H9 (cell line): ENCODE measurements around the gene FHOD1. TPM values are rescaled to one million over a fixed set of nuclear protein-coding genes. Genes with fewer than 3 reads are reported as not detected.

Experiments
- DNase-seq: peaks from one replicate; pipeline ENCODE4 v3.0.0-alpha.2; 2017
- H2AFZ ChIP-seq: one replicate; pipeline ENCODE4 v1.6.1; 2013; ENCODE audit warnings: mild to moderate bottlenecking, low read length, control low read depth, moderate library complexity
- H2AK5ac ChIP-seq: 2 replicates; pipeline ENCODE4 v1.6.1; 2013; ENCODE audit warnings: low read length, control low read depth, mixed read lengths; ENCODE audit not compliant: insufficient read length
- H2BK120ac ChIP-seq: one replicate; pipeline ENCODE4 v1.6.1; 2013; ENCODE audit warnings: low read depth, mild to moderate bottlenecking, low read length, control low read depth, inconsistent platforms; ENCODE audit not compliant: poor library complexity, severe bottlenecking
- H2BK12ac ChIP-seq: 2 replicates; pipeline ENCODE4 v1.6.1; 2013; ENCODE audit warnings: low read length, control low read depth, mixed read lengths, low read depth; ENCODE audit not compliant: insufficient read length
- H2BK15ac ChIP-seq: 2 replicates; pipeline ENCODE4 v1.6.1; 2013; ENCODE audit warnings: low read depth, low read length, control low read depth
- H2BK20ac ChIP-seq: one replicate; pipeline ENCODE4 v1.6.1; 2013; ENCODE audit warnings: low read depth, mild to moderate bottlenecking, low read length, control low read depth, inconsistent platforms; ENCODE audit not compliant: poor library complexity, severe bottlenecking
- H2BK5ac ChIP-seq: 2 replicates; pipeline ENCODE4 v1.6.1; 2013; ENCODE audit warnings: low read length, control low read depth, mixed read lengths; ENCODE audit not compliant: insufficient read length
- H3K14ac ChIP-seq: 2 replicates; pipeline ENCODE4 v1.6.1; 2013; ENCODE audit warnings: low read length, control low read depth; ENCODE audit not compliant: insufficient read depth
- H3K18ac ChIP-seq: 2 replicates; pipeline ENCODE4 v1.6.1; 2013; ENCODE audit warnings: low read depth, mild to moderate bottlenecking, mixed read lengths, low read length, control low read depth; ENCODE audit not compliant: insufficient read length
- H3K23ac ChIP-seq: 2 replicates; pipeline ENCODE4 v1.6.1; 2013; ENCODE audit warnings: low read length, control low read depth, mixed read lengths, low read depth; ENCODE audit not compliant: insufficient read length
- H3K23me2 ChIP-seq: 2 replicates; pipeline ENCODE4 v1.6.1; 2013; ENCODE audit warnings: low read depth, mild to moderate bottlenecking, mixed read lengths, low read length, control low read depth; ENCODE audit not compliant: insufficient read length, poor library complexity, severe bottlenecking
- H3K27ac ChIP-seq: 2 replicates; pipeline ENCODE4 v1.5.1; 2013; ENCODE audit warnings: low read length, control low read depth, mixed read lengths, low read depth; ENCODE audit not compliant: insufficient read length
- H3K27me3 ChIP-seq: 2 replicates; pipeline ENCODE4 v1.6.1; 2013; ENCODE audit warnings: low read length, control low read depth, inconsistent platforms; ENCODE audit not compliant: insufficient read depth
- H3K4ac ChIP-seq: 2 replicates; pipeline ENCODE4 v1.6.1; 2013; ENCODE audit warnings: low read depth, mild to moderate bottlenecking, control low read depth, inconsistent platforms, low read length, moderate library complexity
- H3K4me1 ChIP-seq: 2 replicates; pipeline ENCODE4 v1.6.1; 2013; ENCODE audit warnings: low read length, control low read depth, inconsistent platforms; ENCODE audit not compliant: insufficient read depth
- H3K4me2 ChIP-seq: 2 replicates; pipeline ENCODE4 v1.6.1; 2013; ENCODE audit warnings: low read length, control low read depth, mixed read lengths; ENCODE audit not compliant: insufficient read length, insufficient read depth
- H3K56ac ChIP-seq: 2 replicates; pipeline ENCODE4 v1.6.1; 2013; ENCODE audit warnings: low read depth, mild to moderate bottlenecking, mixed read lengths, low read length, control low read depth; ENCODE audit not compliant: insufficient read length
- H3K79me1 ChIP-seq: 2 replicates; pipeline ENCODE4 v1.6.1; 2013; ENCODE audit warnings: low read depth, mild to moderate bottlenecking, moderate library complexity, low read length, control low read depth, inconsistent platforms; ENCODE audit not compliant: insufficient read depth, poor library complexity, severe bottlenecking
- H3K79me2 ChIP-seq: 2 replicates; pipeline ENCODE4 v1.6.1; 2013; ENCODE audit warnings: low read length, control low read depth, inconsistent platforms; ENCODE audit not compliant: insufficient read depth
- H3K9ac ChIP-seq: 2 replicates; pipeline ENCODE4 v1.6.1; 2013; ENCODE audit warnings: low read length, control low read depth, mixed read lengths; ENCODE audit not compliant: insufficient read length; ENCODE audit errors: extremely low read depth
- H3K9me3 ChIP-seq: one replicate; pipeline ENCODE4 v1.6.1; 2013; ENCODE audit warnings: low read depth, low read length, inconsistent platforms; ENCODE audit not compliant: control insufficient read depth
- H3T11ph ChIP-seq: one replicate; pipeline ENCODE4 v1.6.1; 2013; ENCODE audit warnings: mild to moderate bottlenecking, low read length, control low read depth, inconsistent platforms
- H4K20me1 ChIP-seq: one replicate; pipeline ENCODE4 v1.6.1; 2013; ENCODE audit not compliant: control insufficient read depth, insufficient read length, insufficient read depth
- H4K5ac ChIP-seq: 2 replicates; pipeline ENCODE4 v1.6.1; 2013; ENCODE audit warnings: low read depth, mild to moderate bottlenecking, mixed read lengths, low read length, control low read depth; ENCODE audit not compliant: insufficient read length
- H4K8ac ChIP-seq: replicated peaks from 2 replicates; pipeline ENCODE4 v1.6.1; 2013; ENCODE audit warnings: low read length, control low read depth, mixed read lengths, low read depth; ENCODE audit not compliant: insufficient read length
- H4K91ac ChIP-seq: 2 replicates; pipeline ENCODE4 v1.6.1; 2013; ENCODE audit warnings: low read depth, mild to moderate bottlenecking, moderate library complexity, mixed read lengths, low read length, control low read depth; ENCODE audit not compliant: insufficient read length
- H3K27ac Mint-ChIP-seq, 3 experiments: 2 replicates in 2 of 3; 3 replicates in 1 of 3; pipeline ENCODE4 v1.8.0; 2020 to 2021; ENCODE audit warnings: mixed read lengths in 3 of 3, mild to moderate bottlenecking in 1 of 3, moderate library complexity in 1 of 3
- H3K27me3 Mint-ChIP-seq: 2 replicates; pipeline ENCODE4 v1.8.0; 2021; ENCODE audit warnings: low read depth, mild to moderate bottlenecking, moderate library complexity, mixed read lengths
- H3K36me3 Mint-ChIP-seq, 3 experiments: 2 replicates in 2 of 3; 3 replicates in 1 of 3; pipeline ENCODE4 v1.8.0; 2020 to 2021; ENCODE audit warnings: low read depth in 3 of 3, mixed read lengths in 3 of 3; ENCODE audit not compliant: insufficient read depth in 1 of 3
- H3K4me1 Mint-ChIP-seq, 2 experiments: 2 replicates each; pipeline ENCODE4 v1.8.0; 2020; ENCODE audit warnings: mixed read lengths in 2 of 2
- H3K4me3 Mint-ChIP-seq, 2 experiments: 2 replicates in 1 of 2; 3 replicates in 1 of 2; pipeline ENCODE4 v1.8.0; 2020 to 2021; ENCODE audit warnings: mild to moderate bottlenecking in 2 of 2, mixed read lengths in 2 of 2, moderate library complexity in 1 of 2
- H3K9me3 Mint-ChIP-seq, 2 experiments: 2 replicates in 1 of 2; 3 replicates in 1 of 2; pipeline ENCODE4 v1.8.0; 2020; ENCODE audit warnings: mild to moderate bottlenecking in 2 of 2, mixed read lengths in 2 of 2, moderate library complexity in 1 of 2
- WGBS: extraction: QIAGEN DNeasy Blood & Tissue Kit; methylation state at CpG from one replicate; pipeline ENCODE4 v1.1.7; 2013; ENCODE audit warnings: missing lambda C conversion rate, low lambda C conversion rate, mixed read lengths; ENCODE audit not compliant: insufficient read length; ENCODE audit errors: extremely low coverage; 5-methylcytosine and 5-hydroxymethylcytosine counted together
- total RNA-seq: library from RNA; stranded (reverse); gene quantifications from 2 replicates; pipeline ENCODE4 v1.2.1, GENCODE V29; 2021
- TF ChIP-seq, protein P1 (sequence below): fragments of 200-600 bp; sonication (generic); conservative IDR thresholded peaks from 3 replicates; pipeline ENCODE4 v1.8.0; 2021; ENCODE audit warnings: antibody characterized with exemption, mild to moderate bottlenecking

FHOD1 gene
- total RNA-seq, 1 experiment from 2014 or later = 67.0 TPM

DNA sequence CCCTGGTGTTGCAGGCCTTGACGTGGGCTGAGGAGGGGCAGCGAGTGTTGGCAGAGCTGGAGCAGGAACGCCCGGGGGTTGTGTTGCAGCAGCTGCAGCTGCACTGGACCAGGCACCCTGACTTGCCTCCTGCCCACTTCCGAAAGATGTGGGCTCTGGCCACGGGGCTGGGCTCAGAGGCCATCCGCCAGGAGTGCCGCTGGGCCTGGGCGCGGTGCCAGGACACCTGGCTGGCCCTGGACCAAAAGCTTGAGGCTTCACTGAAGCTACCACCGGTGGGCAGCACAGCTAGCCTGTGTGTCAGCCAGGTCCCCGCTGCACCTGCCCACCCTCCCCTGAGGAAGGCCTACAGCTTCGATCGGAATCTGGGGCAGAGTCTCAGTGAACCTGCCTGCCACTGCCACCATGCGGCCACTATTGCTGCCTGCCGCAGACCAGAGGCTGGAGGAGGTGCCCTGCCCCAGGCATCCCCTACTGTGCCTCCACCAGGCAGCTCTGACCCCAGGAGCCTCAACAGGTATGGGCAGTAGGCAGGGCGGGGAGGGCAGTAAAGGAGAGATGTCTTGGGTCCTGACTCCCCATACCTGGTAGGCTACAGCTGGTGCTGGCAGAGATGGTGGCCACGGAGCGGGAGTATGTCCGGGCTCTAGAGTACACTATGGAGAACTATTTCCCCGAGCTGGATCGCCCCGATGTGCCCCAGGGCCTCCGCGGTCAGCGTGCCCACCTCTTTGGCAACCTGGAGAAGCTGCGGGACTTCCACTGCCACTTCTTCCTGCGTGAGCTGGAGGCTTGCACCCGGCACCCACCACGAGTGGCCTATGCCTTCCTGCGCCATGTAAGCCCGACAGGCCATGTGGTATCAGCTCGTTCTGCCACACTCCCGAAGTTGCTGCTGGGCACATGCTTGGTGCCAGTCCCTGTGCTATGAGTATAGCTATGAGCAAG, 37.7 kb upstream of the FHOD1 start:
- Histone ChIP-seq H4K8ac (no peak overlapping the region), H2BK5ac (no peak overlapping the region), H2AFZ (no peak overlapping the region), H3K79me1 (no peaks in the 10 kb centered on the region), H3K14ac (no peak overlapping the region; the same call in 1 of the 2 replicates), H4K20me1 (no peaks in the 10 kb centered on the region), H3K27ac (no peak overlapping the region), H3K79me2 (no peaks in the 10 kb centered on the region), H3K23ac (no peak overlapping the region), H3K18ac (no peak overlapping the region), H2BK15ac (no peak overlapping the region), H3K56ac (no peak overlapping the region), H3K27me3 (no peaks in the 10 kb centered on the region), H3K4ac (no peak overlapping the region), H3K4me2 (no peak overlapping the region), H3T11ph (no peak overlapping the region), H2BK120ac (no peak overlapping the region), H4K91ac (no peak overlapping the region), H3K9ac (no peak overlapping the region), H3K23me2 (no peaks in the 10 kb centered on the region), H3K9me3 (no peaks in the 10 kb centered on the region), H2AK5ac (no peak overlapping the region), H2BK20ac (no peak overlapping the region), H3K4me1 (no peaks in the 10 kb centered on the region), H4K5ac (no peak overlapping the region), H2BK12ac (no peak overlapping the region)
- Mint-ChIP-seq H3K4me1 (0 out of 4 replicates have a peak, but pooled peaks cover 0 to 2% of the 10 kb centered on the region in 2 experiments), H3K36me3 (peaks cover 0 to 7% (median 0%) of the 10 kb centered on the region in 3 experiments; a peak in 2 of 7 replicates), H3K4me3 (no peak overlapping the region), H3K27ac (no peak overlapping the region), H3K9me3 (no peaks in the 10 kb centered on the region), H3K27me3 (peaks cover 10% of the 10 kb centered on the region)
- TF ChIP-seq, protein P1, sequence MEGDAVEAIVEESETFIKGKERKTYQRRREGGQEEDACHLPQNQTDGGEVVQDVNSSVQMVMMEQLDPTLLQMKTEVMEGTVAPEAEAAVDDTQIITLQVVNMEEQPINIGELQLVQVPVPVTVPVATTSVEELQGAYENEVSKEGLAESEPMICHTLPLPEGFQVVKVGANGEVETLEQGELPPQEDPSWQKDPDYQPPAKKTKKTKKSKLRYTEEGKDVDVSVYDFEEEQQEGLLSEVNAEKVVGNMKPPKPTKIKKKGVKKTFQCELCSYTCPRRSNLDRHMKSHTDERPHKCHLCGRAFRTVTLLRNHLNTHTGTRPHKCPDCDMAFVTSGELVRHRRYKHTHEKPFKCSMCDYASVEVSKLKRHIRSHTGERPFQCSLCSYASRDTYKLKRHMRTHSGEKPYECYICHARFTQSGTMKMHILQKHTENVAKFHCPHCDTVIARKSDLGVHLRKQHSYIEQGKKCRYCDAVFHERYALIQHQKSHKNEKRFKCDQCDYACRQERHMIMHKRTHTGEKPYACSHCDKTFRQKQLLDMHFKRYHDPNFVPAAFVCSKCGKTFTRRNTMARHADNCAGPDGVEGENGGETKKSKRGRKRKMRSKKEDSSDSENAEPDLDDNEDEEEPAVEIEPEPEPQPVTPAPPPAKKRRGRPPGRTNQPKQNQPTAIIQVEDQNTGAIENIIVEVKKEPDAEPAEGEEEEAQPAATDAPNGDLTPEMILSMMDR = peak; percentile 79
- no CpG with 5 or more reads among the region's 34 CpGs for WGBS
- peak; percentile 91 for DNase-seq
